ENCODE data around the gene ADRB1.

- no peak for TF ChIP-seq CTCF (conservative IDR thresholded peaks at IDR 0.05; ENCODE audit: low read depth, low read length)
- TF ChIP-seq EZH2 (IDR thresholded peaks at IDR 0.05; ENCODE audit: borderline replicate concordance, low read depth, low read length, poor library complexity, severe bottlenecking) = no peak
Observed at GRCh38 chr10:114059561-114059960, 15.9 kb downstream of the ADRB1 start.

Data from A673 (cell line).